ENCODE results near the gene FAM107A. TPM values are rescaled to one million over a fixed set of nuclear protein-coding genes. Genes with fewer than 3 reads are reported as not detected.

The FAM107A gene
- total RNA-seq, 1 donor from 2014 or later = 115 TPM

GRCh38 chr3:58585005-58585786 lies 8.0 kb upstream of the FAM107A start:
- intact Hi-C loops (cut with micrococcal nuclease) = no loop called here
- peak overlapping the region; percentile 66 for H3K4me3 ChIP-seq
- peaks cover 7% of the 10 kb centered on the region for H3K27me3 ChIP-seq (ENCODE audit: low read depth)
- DNase-seq = peak; percentile 89
- TF ChIP-seq, protein P1, sequence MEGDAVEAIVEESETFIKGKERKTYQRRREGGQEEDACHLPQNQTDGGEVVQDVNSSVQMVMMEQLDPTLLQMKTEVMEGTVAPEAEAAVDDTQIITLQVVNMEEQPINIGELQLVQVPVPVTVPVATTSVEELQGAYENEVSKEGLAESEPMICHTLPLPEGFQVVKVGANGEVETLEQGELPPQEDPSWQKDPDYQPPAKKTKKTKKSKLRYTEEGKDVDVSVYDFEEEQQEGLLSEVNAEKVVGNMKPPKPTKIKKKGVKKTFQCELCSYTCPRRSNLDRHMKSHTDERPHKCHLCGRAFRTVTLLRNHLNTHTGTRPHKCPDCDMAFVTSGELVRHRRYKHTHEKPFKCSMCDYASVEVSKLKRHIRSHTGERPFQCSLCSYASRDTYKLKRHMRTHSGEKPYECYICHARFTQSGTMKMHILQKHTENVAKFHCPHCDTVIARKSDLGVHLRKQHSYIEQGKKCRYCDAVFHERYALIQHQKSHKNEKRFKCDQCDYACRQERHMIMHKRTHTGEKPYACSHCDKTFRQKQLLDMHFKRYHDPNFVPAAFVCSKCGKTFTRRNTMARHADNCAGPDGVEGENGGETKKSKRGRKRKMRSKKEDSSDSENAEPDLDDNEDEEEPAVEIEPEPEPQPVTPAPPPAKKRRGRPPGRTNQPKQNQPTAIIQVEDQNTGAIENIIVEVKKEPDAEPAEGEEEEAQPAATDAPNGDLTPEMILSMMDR (IDR thresholded peaks at IDR 0.05; ENCODE audit: borderline replicate concordance) = peak; percentile 95
- H3K9me3 ChIP-seq (replicated peaks) = no peaks in the 10 kb centered on the region
- H3K4me1 ChIP-seq = peaks cover 39% of the 10 kb centered on the region
- peak overlapping the region; percentile 91 for H3K27ac ChIP-seq (replicated peaks)
- H3K36me3 ChIP-seq = no peaks in the 10 kb centered on the region

DNA sequence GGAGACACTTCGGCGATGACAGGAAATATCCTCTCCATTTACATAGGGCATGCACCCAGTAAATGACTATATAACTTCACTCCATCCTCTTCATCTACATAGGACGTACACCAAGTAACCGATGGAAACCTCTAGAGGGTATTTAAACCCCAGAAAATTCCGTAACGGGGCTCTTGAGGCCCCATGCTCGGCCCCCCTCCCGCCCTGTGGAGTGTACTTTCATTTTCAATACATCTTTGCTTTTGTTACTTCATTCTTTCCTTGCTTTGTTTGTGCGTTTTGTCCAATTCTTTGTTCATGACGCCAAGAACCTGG lies 7.5 kb upstream of the FAM107A start:
- Histone ChIP-seq H3K9me3 (replicated peaks) (no peaks in the 10 kb centered on the region), H3K4me1 (peaks cover 39% of the 10 kb centered on the region), H3K27me3 (ENCODE audit: low read depth) (peaks cover 7% of the 10 kb centered on the region), H3K27ac (replicated peaks) (peak overlapping the region; percentile 91), H3K4me3 (peak overlapping the region; percentile 66), H3K36me3 (no peaks in the 10 kb centered on the region)
- TF ChIP-seq, protein P1 (IDR thresholded peaks at IDR 0.05; ENCODE audit: borderline replicate concordance) = no peak
- intact Hi-C loops (cut with micrococcal nuclease) = no loop called here
- DNase-seq = no peak

DNA sequence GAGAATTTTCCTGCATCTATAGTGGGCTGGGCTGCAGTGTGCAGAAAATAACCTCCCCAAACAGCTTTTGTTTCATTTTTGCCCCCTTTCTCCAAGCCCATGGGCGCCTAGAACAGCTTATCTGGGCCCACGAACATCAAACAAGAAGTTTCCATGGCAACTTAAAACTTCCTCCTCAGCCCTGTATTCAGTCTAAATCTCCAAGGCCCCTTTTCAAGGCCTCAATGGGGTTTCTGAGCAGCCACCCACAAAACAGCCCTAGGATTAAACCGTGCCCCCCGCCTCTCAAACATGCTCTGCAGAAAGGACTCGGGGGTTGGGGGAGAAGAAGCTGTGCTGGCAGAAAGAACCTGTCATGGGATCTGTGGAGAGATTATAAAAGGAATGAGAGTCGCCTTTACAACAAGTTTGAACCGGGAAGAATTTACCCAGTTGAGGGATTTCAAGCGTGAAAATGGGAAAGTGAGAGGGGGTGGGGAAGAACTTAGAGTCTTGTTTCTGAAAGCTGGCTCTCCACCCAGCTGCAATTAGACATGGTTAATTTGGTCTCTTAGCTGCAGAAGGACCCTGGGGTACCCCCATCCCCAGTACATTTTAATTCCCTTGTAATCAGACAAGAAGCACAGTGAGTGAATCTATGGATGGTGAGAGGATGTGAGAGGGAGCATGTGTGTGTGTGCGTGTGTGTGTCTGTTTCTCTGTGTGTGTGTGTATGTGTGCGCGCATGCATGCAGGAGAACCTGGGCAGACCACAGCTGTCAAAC lies 4.3 kb upstream of the FAM107A start:
- intact Hi-C loops (cut with micrococcal nuclease) = no loop called here
- TF ChIP-seq, protein P1 (IDR thresholded peaks at IDR 0.05; ENCODE audit: borderline replicate concordance) = no peak
- Histone ChIP-seq H3K27ac (replicated peaks) (peak overlapping the region; percentile 14), H3K4me1 (peaks cover 59% of the 10 kb centered on the region), H3K9me3 (replicated peaks) (no peaks in the 10 kb centered on the region), H3K27me3 (ENCODE audit: low read depth) (peaks cover under 1% of the 10 kb centered on the region), H3K36me3 (no peaks in the 10 kb centered on the region), H3K4me3 (no peak overlapping the region)
- no peak for DNase-seq

DNA sequence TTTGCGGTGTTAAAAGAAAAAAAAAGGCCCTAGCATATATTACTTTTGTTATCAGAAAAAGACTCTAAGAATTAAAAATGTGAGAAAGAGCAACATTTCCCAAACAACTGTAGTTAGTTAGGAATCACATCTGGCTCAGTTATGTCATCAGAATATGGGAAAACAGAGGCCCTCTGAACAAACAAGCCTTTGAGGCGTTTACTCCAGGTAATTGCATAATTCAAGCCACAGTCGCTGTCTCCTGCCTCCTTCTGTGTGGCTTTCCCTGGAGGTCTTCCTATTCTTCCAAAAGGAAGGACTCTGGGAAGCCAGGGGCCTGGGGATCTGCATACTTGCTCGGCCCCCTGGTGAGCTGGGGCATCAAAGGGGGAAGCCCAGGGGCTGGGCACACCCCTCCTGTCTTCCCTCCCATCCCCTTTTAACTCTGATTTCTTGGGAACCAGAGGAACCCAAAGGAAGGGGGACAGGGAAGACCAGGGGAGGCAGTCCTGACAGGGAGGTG lies 3.7 kb upstream of the FAM107A start:
- Histone ChIP-seq H3K27me3 (ENCODE audit: low read depth) (no peaks in the 10 kb centered on the region), H3K4me1 (peaks cover 59% of the 10 kb centered on the region), H3K9me3 (replicated peaks) (no peaks in the 10 kb centered on the region), H3K36me3 (no peaks in the 10 kb centered on the region), H3K27ac (replicated peaks) (peak overlapping the region; percentile 14), H3K4me3 (no peak overlapping the region)
- TF ChIP-seq, protein P1 (IDR thresholded peaks at IDR 0.05; ENCODE audit: borderline replicate concordance) = no peak
- intact Hi-C loops (cut with micrococcal nuclease) = no loop called here
- DNase-seq = no peak

- Histone ChIP-seq H3K9me3 (replicated peaks) (no peaks in the 10 kb centered on the region), H3K27me3 (ENCODE audit: low read depth) (no peaks in the 10 kb centered on the region), H3K4me1 (peaks cover 59% of the 10 kb centered on the region), H3K27ac (replicated peaks) (peak overlapping the region; percentile 95), H3K4me3 (no peak overlapping the region), H3K36me3 (no peaks in the 10 kb centered on the region)
- TF ChIP-seq, protein P1 (IDR thresholded peaks at IDR 0.05; ENCODE audit: borderline replicate concordance) = no peak
- DNase-seq = no peak
- intact Hi-C loops (cut with micrococcal nuclease) = no loop called here
Observed at GRCh38 chr3:58578873-58579272, 1.7 kb upstream of the FAM107A start.
